ENCODE results near the gene SETD2. TPM values are rescaled to one million over a fixed set of nuclear protein-coding genes. Genes with fewer than 3 reads are reported as not detected.
A peak's percentile ranks its signal among the peaks of the same experiment; 100 is the strongest.

Gene SETD2
- total and polyA plus RNA-seq, 4 donors: 7.6 to 37.6 (median 19.0) TPM

- no peak overlapping the region for H3K27ac ChIP-seq (ENCODE audit: low read depth in 1 of 2, low read length in 2 of 2)
These were observed 98.9 kb downstream of the SETD2 start for GRCh38 chr3:47065058-47065457.

GRCh38 chr3:47057212-47057671 lies 106.7 kb downstream of the SETD2 start:
- no peak overlapping the region for H3K4me3 ChIP-seq (ENCODE audit: low read depth in 1 of 3, low read length in 3 of 3)
- no peak for TF ChIP-seq JUND (IDR thresholded peaks at IDR 0.05)
- TF ChIP-seq GABPA (IDR thresholded peaks at IDR 0.05 in 1 of 2, conservative IDR thresholded peaks at IDR 0.05 in 1 of 2): no peak
- no peak for TF ChIP-seq MAX (IDR thresholded peaks at IDR 0.05)
- TF ChIP-seq ATF3 (IDR thresholded peaks at IDR 0.05): no peak
- no peak for TF ChIP-seq ZBTB33 (IDR thresholded peaks at IDR 0.05)
- TF ChIP-seq RAD21 (IDR thresholded peaks at IDR 0.05): no peak
- no peak for TF ChIP-seq EGR1 (IDR thresholded peaks at IDR 0.05; ENCODE audit: low read depth in 2 of 2)
- TF ChIP-seq REST (IDR thresholded peaks at IDR 0.05): no peak
- no peak for TF ChIP-seq HNF4G (IDR thresholded peaks at IDR 0.05)
- no peak for TF ChIP-seq CTCF (IDR thresholded peaks at IDR 0.05; ENCODE audit: low read depth, low read length, missing input control)
- no peak for TF ChIP-seq HNF4A (conservative IDR thresholded peaks at IDR 0.05)
- TF ChIP-seq RXRA (IDR thresholded peaks at IDR 0.05): no peak
- TF ChIP-seq SP1 (IDR thresholded peaks at IDR 0.05): no peak
- TF ChIP-seq YY1 (IDR thresholded peaks at IDR 0.05): no peak
- no peak for TF ChIP-seq FOXA2 (IDR thresholded peaks at IDR 0.05)
- no peak for TF ChIP-seq NR2F2 (IDR thresholded peaks at IDR 0.05)
- TF ChIP-seq TAF1 (conservative IDR thresholded peaks at IDR 0.05): no peak
- TF ChIP-seq FOXA1 (IDR thresholded peaks at IDR 0.05): no peak
- H3K9me3 ChIP-seq (ENCODE audit: control insufficient read depth in 4 of 4, low read length in 3 of 4): no peaks in the 10 kb centered on the region
- no peak overlapping the region for H3K27ac ChIP-seq (ENCODE audit: low read depth in 1 of 2, low read length in 2 of 2)
- H3K27me3 ChIP-seq (ENCODE audit: control insufficient read depth in 4 of 4, insufficient read depth in 4 of 4, low read length in 3 of 4): no peaks in the 10 kb centered on the region
- no peak overlapping the region for H3K9ac ChIP-seq (ENCODE audit: low read depth in 1 of 2, low read length in 2 of 2)
- WGBS: 89% methylated on average over 6 of the region's 6 CpGs
- DNase-seq (ENCODE audit: low spot score): no peak
- peaks cover 4 to 19% (median 15%) of the 10 kb centered on the region in 4 donors for H3K36me3 ChIP-seq (ENCODE audit: control insufficient read depth in 4 of 4, insufficient read depth in 3 of 4, low read depth in 1 of 4, low read length in 3 of 4)
- H3K4me1 ChIP-seq (ENCODE audit: control insufficient read depth in 4 of 4, insufficient read depth in 4 of 4, low read length in 3 of 4): peaks cover 0 to 3% (median 1%) of the 10 kb centered on the region in 4 donors

More at GRCh38 chr3:47065058-47065457, 98.9 kb downstream of the SETD2 start:
- H3K9ac ChIP-seq (ENCODE audit: low read depth in 1 of 2, low read length in 2 of 2): no peak overlapping the region
- no peaks in the 10 kb centered on the region for H3K9me3 ChIP-seq (ENCODE audit: control insufficient read depth in 4 of 4, low read length in 3 of 4)
- H3K36me3 ChIP-seq (ENCODE audit: control insufficient read depth in 4 of 4, insufficient read depth in 3 of 4, low read depth in 1 of 4, low read length in 3 of 4): peaks cover 0 to 11% (median 3%) of the 10 kb centered on the region in 4 donors
- no peak overlapping the region for H3K4me3 ChIP-seq (ENCODE audit: low read depth in 1 of 3, low read length in 3 of 3)
- H3K27me3 ChIP-seq (ENCODE audit: control insufficient read depth in 4 of 4, insufficient read depth in 4 of 4, low read length in 3 of 4): no peaks in the 10 kb centered on the region
- DNase-seq (ENCODE audit: low spot score): no peak
- TF ChIP-seq HNF4A (conservative IDR thresholded peaks at IDR 0.05) (peak in 1 of 2 donors; percentile 16), YY1 (IDR thresholded peaks at IDR 0.05) (no peak), ZBTB33 (IDR thresholded peaks at IDR 0.05) (no peak)
- WGBS: 28% methylated on average over 1 of the region's 1 CpG
- H3K4me1 ChIP-seq (ENCODE audit: control insufficient read depth in 4 of 4, insufficient read depth in 4 of 4, low read length in 3 of 4): peaks cover 1 to 12% (median 12%) of the 10 kb centered on the region in 4 donors
